ENCODE measurements around the gene FARSA.

DNA sequence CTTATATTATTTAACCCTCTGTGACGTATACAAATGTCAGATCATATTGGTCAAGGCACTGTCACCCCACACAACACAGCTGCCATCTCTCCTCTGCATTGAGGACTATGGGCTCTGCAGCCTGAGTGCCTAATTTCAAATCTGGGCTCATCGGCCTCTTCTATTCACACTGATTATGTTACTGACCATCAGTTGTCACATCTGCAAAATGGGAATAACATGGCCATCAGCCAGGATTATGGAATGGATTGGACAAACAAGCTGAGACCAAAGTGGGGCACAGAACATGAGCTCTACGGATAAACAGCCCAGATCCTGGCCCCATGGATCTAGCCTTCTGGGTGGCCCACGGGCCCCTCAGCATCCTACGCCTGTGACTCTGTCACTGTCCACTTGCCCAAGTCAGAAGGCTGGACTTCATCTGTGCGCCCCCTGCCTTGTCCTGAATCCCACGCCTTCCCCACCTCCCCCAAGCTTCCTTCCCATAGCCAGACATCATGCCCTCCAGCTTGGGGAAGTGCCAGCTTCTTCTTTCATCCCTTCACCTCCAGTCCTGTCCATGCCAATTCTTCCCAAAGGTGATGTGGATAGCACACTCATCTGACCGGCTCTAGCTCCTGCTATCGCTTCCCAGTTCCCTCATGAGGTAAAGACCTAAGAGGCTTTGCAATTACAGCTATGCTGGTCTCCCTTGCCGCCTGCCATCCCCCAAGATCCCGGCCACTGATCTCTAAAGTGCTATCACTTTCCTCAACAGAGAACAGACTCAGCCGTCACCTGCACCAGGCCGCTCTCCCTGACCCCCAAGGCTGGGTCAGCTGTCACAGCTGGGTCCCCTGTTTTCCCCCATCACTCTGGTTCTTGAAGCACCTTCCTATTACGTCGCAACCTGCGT lies 872 bp downstream of the FARSA start:
- TF ChIP-seq POLR2AphosphoS2 (IDR thresholded peaks at IDR 0.05; ENCODE audit: low read depth, low read length): no peak
- TF ChIP-seq SP1 (IDR thresholded peaks at IDR 0.05; ENCODE audit: low read depth, low read length): no peak
- no peak for TF ChIP-seq NFYA (IDR thresholded peaks at IDR 0.05; ENCODE audit: borderline replicate concordance, low read depth, low read length)
- TF ChIP-seq CHD2 (IDR thresholded peaks at IDR 0.05; ENCODE audit: borderline replicate concordance, low read depth, low read length): no peak
- TF ChIP-seq POLR2A (IDR thresholded peaks at IDR 0.05; ENCODE audit: low read depth, low read length): no peak
- TF ChIP-seq CTCF (IDR thresholded peaks at IDR 0.05 in 2 of 3, conservative IDR thresholded peaks at IDR 0.05 in 1 of 3; ENCODE audit: control insufficient read depth in 2 of 3, extremely low read depth in 1 of 3, insufficient read depth in 1 of 3, low read depth in 3 of 3, low read length in 3 of 3): no peak
- no peak for TF ChIP-seq CHD4 (IDR thresholded peaks at IDR 0.05)
- TF ChIP-seq, protein P1, sequence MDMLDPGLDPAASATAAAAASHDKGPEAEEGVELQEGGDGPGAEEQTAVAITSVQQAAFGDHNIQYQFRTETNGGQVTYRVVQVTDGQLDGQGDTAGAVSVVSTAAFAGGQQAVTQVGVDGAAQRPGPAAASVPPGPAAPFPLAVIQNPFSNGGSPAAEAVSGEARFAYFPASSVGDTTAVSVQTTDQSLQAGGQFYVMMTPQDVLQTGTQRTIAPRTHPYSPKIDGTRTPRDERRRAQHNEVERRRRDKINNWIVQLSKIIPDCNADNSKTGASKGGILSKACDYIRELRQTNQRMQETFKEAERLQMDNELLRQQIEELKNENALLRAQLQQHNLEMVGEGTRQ (IDR thresholded peaks at IDR 0.05; ENCODE audit: borderline replicate concordance, low read depth, low read length): no peak
- no peak for TF ChIP-seq ZNF207 (IDR thresholded peaks at IDR 0.05; ENCODE audit: borderline replicate concordance)
- TF ChIP-seq RAD21 (IDR thresholded peaks at IDR 0.05; ENCODE audit: insufficient read depth, low read depth, low read length): no peak
- no peak for TF ChIP-seq HDAC2 (IDR thresholded peaks at IDR 0.05)
- no peak for TF ChIP-seq CBX3 (IDR thresholded peaks at IDR 0.05; ENCODE audit: borderline replicate concordance, low read depth)

All from GM12878 (cell line).